MCF 10A (cell line): Measurements from ENCODE around the gene SYNE3. TPM values are rescaled to one million over a fixed set of nuclear protein-coding genes. Genes with fewer than 3 reads are reported as not detected.

Experiments used
- BruUV-seq: library from RNA; stranded (reverse); fragments of 400-500 nt; replicated peaks from 2 replicates; lab custom pipeline; 2021; lab: Mats Ljungman, UMichigan
- CTCF ChIA-PET: fragments of 300-600 bp; sonication (Branson Sonifier 250); formaldehyde crosslinking; extraction: SDS; loops from one replicate; lab custom pipeline; 2021; ENCODE audit warnings: antibody characterized with exemption, inconsistent platforms; lab: Yijun Ruan, JAX
- POLR2A ChIA-PET: fragments of 300-600, 350-650 bp; sonication (Branson Sonifier 250); formaldehyde crosslinking; extraction: SDS; loops from one replicate; lab custom pipeline; 2020; ENCODE audit warnings: antibody characterized with exemption, inconsistent platforms; lab: Yijun Ruan, JAX
- DNase-seq: peaks from one replicate; pipeline ENCODE4 v3.0.0-alpha.2; 2018; ENCODE audit not compliant: unreplicated experiment
- H3K27ac Mint-ChIP-seq: one replicate; pipeline ENCODE4 v1.8.0; 2022; ENCODE audit warnings: mild to moderate bottlenecking, low read depth, mixed read lengths; ENCODE audit not compliant: unreplicated experiment
- H3K27me3 Mint-ChIP-seq: one replicate; pipeline ENCODE4 v1.8.0; 2022; ENCODE audit warnings: mixed read lengths; ENCODE audit not compliant: insufficient read depth, unreplicated experiment
- H3K36me3 Mint-ChIP-seq: one replicate; pipeline ENCODE4 v1.8.0; 2022; ENCODE audit warnings: mild to moderate bottlenecking, moderate library complexity, mixed read lengths; ENCODE audit not compliant: insufficient read depth, unreplicated experiment
- H3K4me1 Mint-ChIP-seq: one replicate; pipeline ENCODE4 v1.8.0; 2022; ENCODE audit warnings: mixed read lengths; ENCODE audit not compliant: insufficient read depth, unreplicated experiment
- H3K4me3 Mint-ChIP-seq: one replicate; pipeline ENCODE4 v1.8.0; 2022; ENCODE audit warnings: mild to moderate bottlenecking, moderate library complexity, mixed read lengths; ENCODE audit not compliant: unreplicated experiment
- H3K9me3 Mint-ChIP-seq: one replicate; pipeline ENCODE4 v1.8.0; 2022; ENCODE audit warnings: mixed read lengths; ENCODE audit not compliant: unreplicated experiment
- intact Hi-C: fragments of 100-400 bp; cut with micrococcal nuclease; formaldehyde crosslinking; loops from 2 replicates; pipeline ENCODE4 v1.14.1; 2022
- total RNA-seq: library from RNA; stranded (reverse); gene quantifications from 2 replicates; pipeline ENCODE4 v1.2.3, GENCODE V29; 2022
- TF ChIP-seq, protein P1 (sequence below): fragments of 200-600 bp; IDR thresholded peaks from one replicate; pipeline ENCODE4 v1.8.0; 2022; ENCODE audit warnings: antibody characterized with exemption, mild to moderate bottlenecking; ENCODE audit not compliant: unreplicated experiment

SYNE3 gene
- total RNA-seq, 1 experiment from 2014 or later: 9.5 TPM

- ChIA-PET CTCF (interaction anchor here (0.5 to 3.2 kb wide), 10 partner anchors 11 to 577 kb away, joined by 3 to 18 read pairs (median 3); no protein-coding TSS in a partner anchor), POLR2A (interaction anchor here (0.6 to 4.9 kb wide), 18 partner anchors 9 to 875 kb away, joined by 3 to 25 read pairs (median 6); partner anchors contain the start of gene SYNE3)
- TF ChIP-seq, protein P1, sequence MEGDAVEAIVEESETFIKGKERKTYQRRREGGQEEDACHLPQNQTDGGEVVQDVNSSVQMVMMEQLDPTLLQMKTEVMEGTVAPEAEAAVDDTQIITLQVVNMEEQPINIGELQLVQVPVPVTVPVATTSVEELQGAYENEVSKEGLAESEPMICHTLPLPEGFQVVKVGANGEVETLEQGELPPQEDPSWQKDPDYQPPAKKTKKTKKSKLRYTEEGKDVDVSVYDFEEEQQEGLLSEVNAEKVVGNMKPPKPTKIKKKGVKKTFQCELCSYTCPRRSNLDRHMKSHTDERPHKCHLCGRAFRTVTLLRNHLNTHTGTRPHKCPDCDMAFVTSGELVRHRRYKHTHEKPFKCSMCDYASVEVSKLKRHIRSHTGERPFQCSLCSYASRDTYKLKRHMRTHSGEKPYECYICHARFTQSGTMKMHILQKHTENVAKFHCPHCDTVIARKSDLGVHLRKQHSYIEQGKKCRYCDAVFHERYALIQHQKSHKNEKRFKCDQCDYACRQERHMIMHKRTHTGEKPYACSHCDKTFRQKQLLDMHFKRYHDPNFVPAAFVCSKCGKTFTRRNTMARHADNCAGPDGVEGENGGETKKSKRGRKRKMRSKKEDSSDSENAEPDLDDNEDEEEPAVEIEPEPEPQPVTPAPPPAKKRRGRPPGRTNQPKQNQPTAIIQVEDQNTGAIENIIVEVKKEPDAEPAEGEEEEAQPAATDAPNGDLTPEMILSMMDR: no peak
- peak overlapping the region; percentile 93 for H3K27ac Mint-ChIP-seq
- no peaks in the 10 kb centered on the region for H3K27me3 Mint-ChIP-seq
- no peaks in the 10 kb centered on the region for H3K9me3 Mint-ChIP-seq
- H3K4me3 Mint-ChIP-seq: peak overlapping the region; percentile 87
- peaks cover 13% of the 10 kb centered on the region for H3K36me3 Mint-ChIP-seq
- no peak for DNase-seq
- peaks cover 41% of the 10 kb centered on the region for H3K4me1 Mint-ChIP-seq
- TSS peak; percentile 66 for BruUV-seq
- intact Hi-C loops: loop anchor here (2.0 kb wide), 1 partner anchor 91 kb away; no protein-coding TSS in a partner anchor
These were observed 17.4 kb upstream of the SYNE3 start for GRCh38 chr14:95533822-95534221.

GRCh38 chr14:95533391-95533821 lies 17.0 kb upstream of the SYNE3 start:
- intact Hi-C loops: no loop called here
- H3K9me3 Mint-ChIP-seq: no peaks in the 10 kb centered on the region
- CTCF ChIA-PET: interaction anchor here (0.5 to 2.2 kb wide), 10 partner anchors 15 to 1469 kb away, joined by 3 to 8 read pairs (median 4); no protein-coding TSS in a partner anchor
- H3K4me3 Mint-ChIP-seq: peak overlapping the region; percentile 87
- no peak for DNase-seq
- TF ChIP-seq, protein P1: no peak
- POLR2A ChIA-PET: interaction anchor here (0.6 to 4.9 kb wide), 11 partner anchors 11 to 875 kb away, joined by 3 to 25 read pairs (median 8); partner anchors contain the start of gene SYNE3
- peaks cover 17% of the 10 kb centered on the region for H3K36me3 Mint-ChIP-seq
- BruUV-seq: no TSS peak
- peaks cover 41% of the 10 kb centered on the region for H3K4me1 Mint-ChIP-seq
- no peaks in the 10 kb centered on the region for H3K27me3 Mint-ChIP-seq
- H3K27ac Mint-ChIP-seq: peak overlapping the region; percentile 93

GRCh38 chr14:95531969-95532368 lies 15.5 kb upstream of the SYNE3 start:
- ChIA-PET POLR2A (interaction anchor here (1.0 to 1.9 kb wide), 5 partner anchors 10 to 832 kb away, joined by 3 to 8 read pairs (median 3); partner anchors contain the start of genes ATG2B and GSKIP), CTCF (interaction anchor here (1.9 to 2.2 kb wide), 2 partner anchors 87 to 90 kb away, joined by 8 to 10 read pairs; no protein-coding TSS in a partner anchor)
- Mint-ChIP-seq H3K9me3 (no peaks in the 10 kb centered on the region), H3K27ac (peak overlapping the region; percentile 33), H3K4me3 (peak overlapping the region; percentile 87), H3K4me1 (peaks cover 48% of the 10 kb centered on the region), H3K27me3 (no peaks in the 10 kb centered on the region), H3K36me3 (peaks cover 21% of the 10 kb centered on the region)
- no peak for DNase-seq
- TF ChIP-seq, protein P1: no peak
- intact Hi-C loops: no loop called here
- BruUV-seq: no TSS peak

DNA sequence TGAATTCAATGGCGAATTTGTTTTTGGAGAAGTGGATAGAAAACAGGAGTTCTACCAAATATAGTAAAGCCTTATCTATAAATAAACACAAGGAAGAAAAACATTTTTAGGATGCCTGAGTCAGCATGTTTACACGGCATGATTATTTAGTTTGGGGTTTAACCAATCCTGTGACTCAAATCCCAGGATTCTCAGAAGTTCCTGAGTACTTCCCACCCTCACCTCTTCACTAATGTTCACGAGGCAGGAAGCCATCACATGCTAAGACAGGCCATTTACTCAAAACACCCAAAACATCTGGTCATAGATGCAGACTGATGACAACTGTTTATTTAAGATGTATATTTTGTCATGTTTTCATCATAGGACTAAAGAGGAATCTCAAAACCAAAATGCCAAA lies 15.0 kb upstream of the SYNE3 start:
- Mint-ChIP-seq H3K4me3 (peak overlapping the region; percentile 87), H3K36me3 (peaks cover 21% of the 10 kb centered on the region), H3K4me1 (peaks cover 48% of the 10 kb centered on the region), H3K9me3 (no peaks in the 10 kb centered on the region), H3K27ac (peak overlapping the region; percentile 33), H3K27me3 (no peaks in the 10 kb centered on the region)
- no TSS peak for BruUV-seq
- peak; percentile 72 for DNase-seq
- ChIA-PET POLR2A (interaction anchor here (0.7 to 1.9 kb wide), 9 partner anchors 9 to 832 kb away, joined by 3 to 8 read pairs (median 3); partner anchors contain the start of genes ATG2B and GSKIP), CTCF (interaction anchor here (1.9 to 2.2 kb wide), 2 partner anchors 87 to 89 kb away, joined by 8 to 10 read pairs; no protein-coding TSS in a partner anchor)
- intact Hi-C loops: no loop called here
- TF ChIP-seq, protein P1: no peak
